Stimulated activated CD4-positive, alpha-beta T cell treated with anti-CD3 and anti-CD28 coated beads, Interleukin-2, amount 100 ng/mL, for 24 hours (primary cell): ENCODE results near the gene PRPF31.
A peak's percentile ranks its signal among the peaks of the same experiment; 100 is the strongest.
"Not testable (repeated sequence)": the region's sequence is repeated elsewhere in the genome, so short reads cannot be mapped to it uniquely, and the experiment has no call there.

Source experiments
- DNase-seq, 2 donors: peaks; one replicate each; pipeline ENCODE4 v3.0.0-alpha.2; 2020

The PRPF31 gene

GRCh38 chr19:54164369-54165068 is 49.0 kb downstream of the PRPF31 start:
- peak; percentile 67 to 74 for DNase-seq

GRCh38 chr19:54165222-54165621 is 49.7 kb downstream of the PRPF31 start:
- no peak for DNase-seq

GRCh38 chr19:54168174-54168917 is 52.8 kb downstream of the PRPF31 start:
- peak; percentile 97 for DNase-seq

GRCh38 chr19:54169149-54169740 is 53.7 kb downstream of the PRPF31 start:
- DNase-seq, result no peak

- not testable (repeated sequence) for DNase-seq
Observed at GRCh38 chr19:54171736-54172431, 56.3 kb downstream of the PRPF31 start.

GRCh38 chr19:54172471-54173358 is 57.2 kb downstream of the PRPF31 start, which contains the start of gene TMC4:
Gene TMC4 (minus strand): TSS chr19:54173160. CDS start chr19:54173117, 43 bp downstream.
- DNase-seq, result no peak

GRCh38 chr19:54173359-54173699 is 57.8 kb downstream of the PRPF31 start:
- DNase-seq, result no peak

GRCh38 chr19:54173951-54174834 is 58.6 kb downstream of the PRPF31 start:
- no peak for DNase-seq

GRCh38 chr19:54178581-54179261 is 63.2 kb downstream of the PRPF31 start:
- DNase-seq, result peak in 1 of 2 donors; percentile 47

GRCh38 chr19:54179262-54179852 is 63.8 kb downstream of the PRPF31 start:
- no peak for DNase-seq

GRCh38 chr19:54179921-54180461 is 64.4 kb downstream of the PRPF31 start:
- no peak for DNase-seq

GRCh38 chr19:54180691-54181091 is 65.1 kb downstream of the PRPF31 start:
- DNase-seq, result no peak
